Suprapubic skin (tissue), 4 donors: ENCODE results near the gene RPS21.

Experiments used
- CTCF ChIP-seq, 2 donors: fragments of 200-600 bp in 1 of 2; fragments of 450-650 bp in 1 of 2; sonication (generic) in 1 of 2; IDR thresholded peaks; one replicate each; pipeline ENCODE4 v1.5.1; 2016 to 2019; ENCODE audit warnings: antibody characterized with exemption in 2 of 2, mild to moderate bottlenecking in 1 of 2, moderate library complexity in 1 of 2
- POLR2A ChIP-seq, 2 donors: fragments of 450-650 bp; IDR thresholded peaks; one replicate each; pipeline ENCODE4 v1.6.1; 2017; ENCODE audit warnings: antibody characterized with exemption in 2 of 2, mild to moderate bottlenecking in 2 of 2, moderate library complexity in 2 of 2
- POLR2AphosphoS5 ChIP-seq, 3 donors: sonication (generic); formaldehyde crosslinking; IDR thresholded peaks; one replicate each; pipeline ENCODE4 v1.6.1; 2017; ENCODE audit warnings: antibody characterized with exemption in 3 of 3

- TF ChIP-seq CTCF (IDR thresholded peaks at IDR 0.05): no peak
- no peak for TF ChIP-seq POLR2A (IDR thresholded peaks at IDR 0.05)
- TF ChIP-seq POLR2AphosphoS5 (IDR thresholded peaks at IDR 0.05): no peak
Measured at GRCh38 chr20:62377064-62377461, 9.8 kb upstream of the RPS21 start.
